ENCODE results near the gene GLUD2.

DNA sequence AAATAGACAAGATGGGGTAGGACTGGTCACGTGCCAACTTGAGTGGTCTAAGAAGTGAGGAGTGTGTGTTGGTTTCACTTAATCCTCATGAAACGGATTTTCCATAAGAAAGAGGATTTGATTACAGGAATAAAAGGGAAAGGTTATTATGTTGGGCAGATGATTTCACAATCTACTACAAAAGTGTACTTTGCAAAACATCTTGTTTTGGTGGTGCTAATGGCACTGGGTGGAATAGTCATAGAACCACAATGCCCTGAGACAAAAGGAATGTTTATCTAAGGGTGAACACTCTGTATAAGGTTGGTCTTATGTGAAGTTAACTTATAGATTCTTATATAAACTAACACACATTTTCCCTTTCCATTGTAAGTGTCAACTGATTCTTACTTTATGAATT lies 45.6 kb downstream of the GLUD2 start:
- TF ChIP-seq, protein P1, sequence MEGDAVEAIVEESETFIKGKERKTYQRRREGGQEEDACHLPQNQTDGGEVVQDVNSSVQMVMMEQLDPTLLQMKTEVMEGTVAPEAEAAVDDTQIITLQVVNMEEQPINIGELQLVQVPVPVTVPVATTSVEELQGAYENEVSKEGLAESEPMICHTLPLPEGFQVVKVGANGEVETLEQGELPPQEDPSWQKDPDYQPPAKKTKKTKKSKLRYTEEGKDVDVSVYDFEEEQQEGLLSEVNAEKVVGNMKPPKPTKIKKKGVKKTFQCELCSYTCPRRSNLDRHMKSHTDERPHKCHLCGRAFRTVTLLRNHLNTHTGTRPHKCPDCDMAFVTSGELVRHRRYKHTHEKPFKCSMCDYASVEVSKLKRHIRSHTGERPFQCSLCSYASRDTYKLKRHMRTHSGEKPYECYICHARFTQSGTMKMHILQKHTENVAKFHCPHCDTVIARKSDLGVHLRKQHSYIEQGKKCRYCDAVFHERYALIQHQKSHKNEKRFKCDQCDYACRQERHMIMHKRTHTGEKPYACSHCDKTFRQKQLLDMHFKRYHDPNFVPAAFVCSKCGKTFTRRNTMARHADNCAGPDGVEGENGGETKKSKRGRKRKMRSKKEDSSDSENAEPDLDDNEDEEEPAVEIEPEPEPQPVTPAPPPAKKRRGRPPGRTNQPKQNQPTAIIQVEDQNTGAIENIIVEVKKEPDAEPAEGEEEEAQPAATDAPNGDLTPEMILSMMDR (IDR thresholded peaks at IDR 0.05; ENCODE audit: insufficient read depth, low read length, poor library complexity, severe bottlenecking), result no peak
- no peak for TF ChIP-seq EZH2phosphoT487 (conservative IDR thresholded peaks at IDR 0.05; ENCODE audit: low read length)
